ENCODE measurements around the gene TMEM63A. TPM values are rescaled to one million over a fixed set of nuclear protein-coding genes. Genes with fewer than 3 reads are reported as not detected.

TMEM63A gene
- total RNA-seq, 1 experiment from 2014 or later = 115 TPM

GRCh38 chr1:225834417-225835329 is 47.5 kb downstream of the TMEM63A start:
- Histone ChIP-seq H3K4me1 (replicated peaks; ENCODE audit: insufficient read depth) (no peaks in the 10 kb centered on the region), H3K4me3 (no peak overlapping the region), H3K9me2 (ENCODE audit: insufficient read depth) (no peaks in the 10 kb centered on the region), H3K36me3 (ENCODE audit: low read depth) (peaks cover 48% of the 10 kb centered on the region), H3F3A (ENCODE audit: insufficient read depth, low read depth) (peaks cover 17% of the 10 kb centered on the region; the same call in 1 of the 2 replicates), H3K79me2 (ENCODE audit: low read depth) (no peaks in the 10 kb centered on the region), H3K4me2 (no peak overlapping the region), H3K27me3 (ENCODE audit: insufficient read depth, low read depth) (no peaks in the 10 kb centered on the region), H2AFZ (no peak overlapping the region), H4K20me1 (ENCODE audit: insufficient read depth) (peaks cover 10% of the 10 kb centered on the region; the same call in 1 of the 2 replicates), H3K9me3 (ENCODE audit: insufficient read depth, low read depth) (no peaks in the 10 kb centered on the region), H3K27ac (no peak overlapping the region)
- ChIA-PET POLR2A (ENCODE audit: unreplicated experiment) (interaction anchor here (0.6 to 0.7 kb wide), 2 partner anchors 21 to 432 kb away, joined by 3 to 5 read pairs; no protein-coding TSS in a partner anchor), CTCF (interaction anchor here (0.6 to 0.7 kb wide), 3 partner anchors 57 to 446 kb away, joined by 3 to 10 read pairs (median 4); partner anchors contain the start of gene SRP9)
- TF ChIP-seq CTCF (conservative IDR thresholded peaks at IDR 0.05) = no peak
- no peak for TF ChIP-seq EZH2 (IDR thresholded peaks at IDR 0.05; ENCODE audit: low read depth)
- intact Hi-C loops (cut with micrococcal nuclease; ENCODE audit: unreplicated experiment) = no loop called here
- BruUV-seq (replicated peaks) = no TSS peak
- DNase-seq = no peak

GRCh38 chr1:225830841-225831240 is 51.3 kb downstream of the TMEM63A start:
- intact Hi-C loops (cut with micrococcal nuclease; ENCODE audit: unreplicated experiment) = no loop called here
- BruUV-seq (replicated peaks) = no TSS peak
- CTCF ChIA-PET = no interaction called here
- Histone ChIP-seq H3K36me3 (ENCODE audit: low read depth) (peaks cover 35% of the 10 kb centered on the region), H3F3A (ENCODE audit: insufficient read depth, low read depth) (peaks cover 6% of the 10 kb centered on the region; the same call in 1 of the 2 replicates), H3K27ac (no peak overlapping the region), H4K20me1 (ENCODE audit: insufficient read depth) (peaks cover 6% of the 10 kb centered on the region; the same call in 1 of the 2 replicates), H3K9me2 (ENCODE audit: insufficient read depth) (no peaks in the 10 kb centered on the region), H3K4me2 (no peak overlapping the region), H3K79me2 (ENCODE audit: low read depth) (peaks cover 18% of the 10 kb centered on the region), H3K27me3 (ENCODE audit: insufficient read depth, low read depth) (no peaks in the 10 kb centered on the region), H3K4me3 (no peak overlapping the region), H3K9me3 (ENCODE audit: insufficient read depth, low read depth) (no peaks in the 10 kb centered on the region), H3K4me1 (replicated peaks; ENCODE audit: insufficient read depth) (no peaks in the 10 kb centered on the region), H2AFZ (no peak overlapping the region)
- TF ChIP-seq CTCF (conservative IDR thresholded peaks at IDR 0.05) (no peak), EZH2 (IDR thresholded peaks at IDR 0.05; ENCODE audit: low read depth) (no peak)
- DNase-seq = no peak
- POLR2A ChIA-PET (ENCODE audit: unreplicated experiment) = no interaction called here

GRCh38 chr1:225828706-225829345 is 53.4 kb downstream of the TMEM63A start:
- H3K4me3 ChIP-seq = no peak overlapping the region
- no peaks in the 10 kb centered on the region for H3K27me3 ChIP-seq (ENCODE audit: insufficient read depth, low read depth)
- no peaks in the 10 kb centered on the region for H3K9me2 ChIP-seq (ENCODE audit: insufficient read depth)
- no peak overlapping the region for H2AFZ ChIP-seq
- no peaks in the 10 kb centered on the region for H3K4me1 ChIP-seq (replicated peaks; ENCODE audit: insufficient read depth)
- intact Hi-C loops (cut with micrococcal nuclease; ENCODE audit: unreplicated experiment) = no loop called here
- H3F3A ChIP-seq (ENCODE audit: insufficient read depth, low read depth) = peaks cover 6% of the 10 kb centered on the region; the same call in 1 of the 2 replicates
- no TSS peak for BruUV-seq (replicated peaks)
- ChIA-PET CTCF (interaction anchor here (0.6 kb wide), 1 partner anchor 95 kb away, joined by 4 read pairs; no protein-coding TSS in a partner anchor), POLR2A (ENCODE audit: unreplicated experiment) (interaction anchor here (0.6 kb wide), 1 partner anchor 52 kb away, joined by 4 read pairs; the partner anchor contains the start of gene SRP9)
- no peak overlapping the region for H3K4me2 ChIP-seq
- TF ChIP-seq CTCF (conservative IDR thresholded peaks at IDR 0.05) = no peak
- no peak for TF ChIP-seq EZH2 (IDR thresholded peaks at IDR 0.05; ENCODE audit: low read depth)
- no peak for DNase-seq
- peaks cover 9% of the 10 kb centered on the region; the same call in 1 of the 2 replicates for H4K20me1 ChIP-seq (ENCODE audit: insufficient read depth)
- peaks cover 36% of the 10 kb centered on the region for H3K79me2 ChIP-seq (ENCODE audit: low read depth)
- H3K27ac ChIP-seq = no peak overlapping the region
- H3K9me3 ChIP-seq (ENCODE audit: insufficient read depth, low read depth) = no peaks in the 10 kb centered on the region
- peaks cover 35% of the 10 kb centered on the region for H3K36me3 ChIP-seq (ENCODE audit: low read depth)

All from PC-9 (cell line).